GM12801 (cell line): ENCODE results near the gene NDUFS5.

ENCODE experiments used
- TF ChIP-seq, protein P1 (sequence below): IDR thresholded peaks from one replicate; pipeline ENCODE4 v1.5.1; 2011; ENCODE audit warnings: control low read depth; ENCODE audit not compliant: insufficient read length; ENCODE audit errors: extremely low read depth

The NDUFS5 gene

DNA sequence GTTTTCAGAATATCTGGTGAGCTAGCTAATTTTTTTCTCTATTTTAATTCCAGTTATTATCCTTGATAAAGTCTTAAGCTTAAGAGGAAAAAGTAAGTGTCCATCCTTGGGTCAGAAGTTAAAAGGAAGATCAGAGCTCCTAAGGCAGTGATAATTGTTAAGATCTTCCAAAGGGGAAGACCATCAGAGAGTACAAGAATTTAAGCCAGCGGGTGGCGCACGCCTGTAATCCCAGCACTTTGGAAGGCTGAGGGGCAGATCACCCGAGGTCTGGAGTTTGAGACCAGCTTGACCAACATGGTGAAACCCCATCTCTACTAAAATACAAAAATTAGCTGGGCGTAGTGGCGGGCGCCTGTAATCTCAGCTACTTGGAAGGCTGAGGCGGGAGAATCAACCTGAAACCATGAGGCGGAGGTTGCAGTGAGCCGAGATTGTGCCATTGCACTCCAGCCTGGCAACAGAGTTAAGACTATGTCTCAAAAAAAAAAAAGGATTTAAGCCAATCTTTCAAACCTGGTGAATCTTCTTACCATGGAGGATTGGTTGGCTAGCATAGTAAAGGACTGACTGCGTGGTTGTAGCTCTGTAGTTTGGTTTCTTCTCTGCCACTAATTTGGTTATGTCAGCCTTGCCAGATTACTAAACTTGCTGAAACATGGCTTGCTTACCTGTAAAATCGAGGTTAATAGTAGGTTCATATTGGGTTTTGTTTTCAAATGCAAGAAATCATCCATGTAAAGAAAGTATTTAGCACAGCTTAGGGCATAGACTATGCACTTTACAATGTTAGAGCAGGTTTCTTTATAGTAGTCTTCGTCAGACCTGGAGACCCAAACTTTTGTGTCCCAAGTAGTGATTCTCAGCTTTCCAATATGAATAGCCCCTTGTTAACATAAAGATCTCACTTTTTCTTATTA is 19.2 kb upstream of the NDUFS5 start:
- TF ChIP-seq, protein P1, sequence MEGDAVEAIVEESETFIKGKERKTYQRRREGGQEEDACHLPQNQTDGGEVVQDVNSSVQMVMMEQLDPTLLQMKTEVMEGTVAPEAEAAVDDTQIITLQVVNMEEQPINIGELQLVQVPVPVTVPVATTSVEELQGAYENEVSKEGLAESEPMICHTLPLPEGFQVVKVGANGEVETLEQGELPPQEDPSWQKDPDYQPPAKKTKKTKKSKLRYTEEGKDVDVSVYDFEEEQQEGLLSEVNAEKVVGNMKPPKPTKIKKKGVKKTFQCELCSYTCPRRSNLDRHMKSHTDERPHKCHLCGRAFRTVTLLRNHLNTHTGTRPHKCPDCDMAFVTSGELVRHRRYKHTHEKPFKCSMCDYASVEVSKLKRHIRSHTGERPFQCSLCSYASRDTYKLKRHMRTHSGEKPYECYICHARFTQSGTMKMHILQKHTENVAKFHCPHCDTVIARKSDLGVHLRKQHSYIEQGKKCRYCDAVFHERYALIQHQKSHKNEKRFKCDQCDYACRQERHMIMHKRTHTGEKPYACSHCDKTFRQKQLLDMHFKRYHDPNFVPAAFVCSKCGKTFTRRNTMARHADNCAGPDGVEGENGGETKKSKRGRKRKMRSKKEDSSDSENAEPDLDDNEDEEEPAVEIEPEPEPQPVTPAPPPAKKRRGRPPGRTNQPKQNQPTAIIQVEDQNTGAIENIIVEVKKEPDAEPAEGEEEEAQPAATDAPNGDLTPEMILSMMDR: no peak

- TF ChIP-seq, protein P1: no peak
Observed at GRCh38 chr1:39016604-39017171, 9.5 kb upstream of the NDUFS5 start.

DNA sequence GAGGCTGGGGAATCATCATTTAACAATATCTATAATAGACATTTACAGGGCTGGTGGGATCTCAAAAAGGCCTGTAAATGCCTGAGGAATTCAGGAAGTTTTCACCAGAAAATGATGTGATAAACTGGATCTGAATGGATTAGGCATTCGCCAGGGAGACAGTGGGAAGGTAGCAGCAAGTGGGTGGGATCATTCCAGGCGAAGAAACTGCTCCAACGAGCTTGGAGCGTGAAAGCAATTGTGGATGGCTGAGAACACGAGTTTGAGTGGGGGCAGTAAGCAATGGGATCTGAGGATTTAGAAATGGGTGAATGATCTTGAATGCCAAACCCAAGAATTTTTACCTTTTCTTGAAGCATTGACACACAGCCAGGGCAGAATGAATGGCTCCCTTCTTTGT is 8.9 kb upstream of the NDUFS5 start:
- TF ChIP-seq, protein P1: no peak

GRCh38 chr1:39021426-39021825 is 4.7 kb upstream of the NDUFS5 start:
- TF ChIP-seq, protein P1: no peak

DNA sequence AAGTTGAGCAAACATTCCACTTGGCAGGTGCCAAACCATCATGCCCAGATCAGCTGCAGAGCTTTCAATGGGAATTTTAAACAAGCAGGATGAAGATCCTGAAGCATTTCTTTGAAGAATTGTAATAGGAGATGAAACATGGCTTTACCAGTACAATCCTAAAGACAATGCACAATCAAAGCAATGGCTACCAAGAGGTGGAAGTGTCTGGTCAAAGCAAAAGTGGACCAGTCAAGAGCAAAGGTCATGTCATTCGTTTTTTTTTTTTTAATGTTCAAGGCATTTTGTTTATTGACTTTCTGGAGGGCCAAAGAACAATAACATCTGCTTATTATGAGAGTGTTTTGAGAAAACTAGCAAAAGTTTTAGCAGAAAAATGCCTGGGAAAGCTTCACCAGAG is 3.0 kb upstream of the NDUFS5 start:
- TF ChIP-seq, protein P1: no peak

DNA sequence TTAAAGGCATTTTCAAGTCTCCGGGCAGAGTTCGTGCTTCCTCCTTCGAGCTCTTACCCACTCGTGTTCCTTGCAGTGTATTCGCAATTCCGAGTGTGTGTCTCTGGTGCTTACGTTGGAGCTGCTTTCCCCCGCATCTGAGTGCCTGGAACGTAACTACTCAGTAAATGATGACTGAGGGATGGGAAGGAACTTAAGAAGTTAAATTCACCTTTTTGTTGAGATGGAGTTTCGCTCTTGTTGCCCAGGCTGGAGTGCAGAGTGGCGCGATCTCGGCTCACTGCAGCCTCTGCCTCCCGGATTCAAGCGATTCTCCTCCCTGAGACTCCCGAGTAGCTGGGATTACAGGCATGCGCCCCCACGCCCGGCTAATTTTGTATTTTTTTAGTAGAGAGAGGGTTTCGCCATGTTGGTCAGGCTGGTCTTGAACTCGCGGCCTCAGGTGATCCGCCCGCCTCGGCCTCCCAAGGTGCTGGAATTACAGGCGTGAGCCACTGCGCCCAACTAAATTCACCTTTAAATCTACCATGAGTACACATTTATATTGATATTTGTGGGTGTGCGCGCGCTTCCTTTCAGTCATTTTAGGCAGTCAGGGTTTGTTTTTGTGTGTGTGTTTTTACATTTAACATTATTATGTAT is 837 bp downstream of the NDUFS5 start:
- TF ChIP-seq, protein P1: no peak

DNA sequence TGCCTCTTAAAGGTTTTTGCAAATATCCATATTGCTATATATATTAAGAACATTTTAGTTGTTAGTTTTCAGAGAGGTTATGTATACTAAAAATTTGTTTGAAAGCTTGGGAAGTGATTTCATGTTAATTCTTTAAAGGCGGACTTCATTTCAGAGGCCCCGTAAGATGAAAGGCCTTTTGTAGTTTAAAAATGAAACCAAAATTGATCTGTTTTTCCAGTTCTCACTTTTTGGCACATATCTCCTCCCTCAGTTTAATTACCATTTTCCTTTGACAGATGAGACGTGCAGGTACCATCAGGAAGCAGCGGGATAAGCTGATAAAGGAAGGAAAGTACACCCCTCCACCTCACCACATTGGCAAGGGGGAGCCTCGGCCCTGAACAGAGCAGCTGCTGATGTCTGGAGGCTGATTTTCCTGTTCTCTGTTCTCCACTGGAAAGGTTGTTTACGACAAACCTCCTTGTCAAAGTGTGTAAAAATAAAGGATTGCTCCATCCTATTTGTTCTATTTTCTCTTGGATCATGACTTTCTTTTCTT is 8.0 kb downstream of the NDUFS5 start:
- TF ChIP-seq, protein P1: no peak
